ENCODE data around the gene TBC1D20.
"Not testable (repeated sequence)": the region's sequence is repeated elsewhere in the genome, so short reads cannot be mapped to it uniquely, and the experiment has no call there.

Gene TBC1D20

DNA sequence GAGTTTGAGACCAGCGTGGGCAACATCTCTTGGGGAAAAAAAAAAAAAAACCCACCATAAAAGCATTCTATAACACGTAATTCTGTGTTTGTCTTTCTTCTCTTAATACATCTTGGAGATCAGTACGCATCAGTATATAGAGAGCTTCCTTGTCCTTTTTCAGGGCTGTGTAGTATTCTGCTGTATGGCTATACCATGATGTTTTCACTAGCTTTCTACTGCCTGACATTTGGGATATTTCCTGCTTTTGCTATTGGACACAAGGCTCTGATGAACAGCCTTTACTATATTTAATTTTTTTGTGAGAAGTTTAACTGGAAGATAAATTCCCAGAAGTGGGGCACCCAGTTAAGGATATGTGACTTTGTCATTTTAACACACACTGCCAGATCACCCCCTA lies 74.8 kb downstream of the TBC1D20 start:
- no peak overlapping the region for H3K27ac ChIP-seq
- TF ChIP-seq, protein P1, sequence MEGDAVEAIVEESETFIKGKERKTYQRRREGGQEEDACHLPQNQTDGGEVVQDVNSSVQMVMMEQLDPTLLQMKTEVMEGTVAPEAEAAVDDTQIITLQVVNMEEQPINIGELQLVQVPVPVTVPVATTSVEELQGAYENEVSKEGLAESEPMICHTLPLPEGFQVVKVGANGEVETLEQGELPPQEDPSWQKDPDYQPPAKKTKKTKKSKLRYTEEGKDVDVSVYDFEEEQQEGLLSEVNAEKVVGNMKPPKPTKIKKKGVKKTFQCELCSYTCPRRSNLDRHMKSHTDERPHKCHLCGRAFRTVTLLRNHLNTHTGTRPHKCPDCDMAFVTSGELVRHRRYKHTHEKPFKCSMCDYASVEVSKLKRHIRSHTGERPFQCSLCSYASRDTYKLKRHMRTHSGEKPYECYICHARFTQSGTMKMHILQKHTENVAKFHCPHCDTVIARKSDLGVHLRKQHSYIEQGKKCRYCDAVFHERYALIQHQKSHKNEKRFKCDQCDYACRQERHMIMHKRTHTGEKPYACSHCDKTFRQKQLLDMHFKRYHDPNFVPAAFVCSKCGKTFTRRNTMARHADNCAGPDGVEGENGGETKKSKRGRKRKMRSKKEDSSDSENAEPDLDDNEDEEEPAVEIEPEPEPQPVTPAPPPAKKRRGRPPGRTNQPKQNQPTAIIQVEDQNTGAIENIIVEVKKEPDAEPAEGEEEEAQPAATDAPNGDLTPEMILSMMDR (conservative IDR thresholded peaks at IDR 0.05), result no peak

DNA sequence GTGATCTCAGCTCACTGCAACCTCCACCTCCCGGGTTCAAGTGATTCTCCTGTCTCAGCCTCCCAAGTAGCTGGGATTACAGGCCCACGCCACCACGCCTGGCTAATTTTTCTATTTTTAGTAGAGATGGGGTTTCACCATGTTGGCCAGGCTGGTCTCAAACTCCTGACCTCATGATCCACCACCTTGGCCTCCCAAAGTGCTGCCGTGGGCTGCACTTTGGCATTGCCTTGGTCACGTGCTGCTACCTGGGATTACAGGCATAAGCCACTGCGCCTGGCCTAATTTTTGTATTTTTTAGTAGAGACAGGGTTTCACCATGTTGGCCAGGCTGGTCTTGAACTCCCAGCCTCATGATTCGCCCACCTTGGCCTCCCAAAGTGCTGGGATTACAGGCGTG lies 75.7 kb downstream of the TBC1D20 start:
- not testable (repeated sequence) for H3K27ac ChIP-seq
